Breast epithelium (tissue), 4 donors: ENCODE results near the gene ADPRS. TPM values are rescaled to one million over a fixed set of nuclear protein-coding genes. Genes with fewer than 3 reads are reported as not detected.

Experiments used
- DNase-seq, 2 donors: peaks; one replicate each; pipeline ENCODE4 v3.0.0-alpha.2; 2019; ENCODE audit warnings: low spot score in 2 of 2
- H3K27ac ChIP-seq, 2 donors: fragments of 200-600 bp; sonication (generic) in 1 of 2; one replicate each; pipeline ENCODE4 v1.5.1; 2016 to 2019; ENCODE audit warnings: mild to moderate bottlenecking in 1 of 2
- H3K27me3 ChIP-seq, 2 donors: fragments of 200-600 bp; sonication (generic) in 1 of 2; one replicate each; pipeline versions ENCODE4 v1.5.1 to v1.6.0; 2017 to 2019; ENCODE audit warnings: control low read depth in 1 of 2, mild to moderate bottlenecking in 1 of 2
- H3K36me3 ChIP-seq: fragments of 200-600 bp; one replicate; pipeline ENCODE4 v1.5.1; 2019
- H3K4me1 ChIP-seq, 2 donors: fragments of 200-600 bp; sonication (generic); one replicate each; pipeline ENCODE4 v1.5.1; 2016 to 2019; ENCODE audit warnings: control low read depth in 1 of 2
- H3K4me3 ChIP-seq, 3 donors: fragments of 200-600 bp; sonication (generic); 1 replicate in 2 of 3; 2 replicates in 1 of 3; pipeline ENCODE4 v1.5.1; 2016 to 2019; ENCODE audit warnings: mild to moderate bottlenecking in 3 of 3, moderate library complexity in 2 of 3
- H3K9me3 ChIP-seq, 2 donors: fragments of 200-600 bp; sonication (generic) in 1 of 2; one replicate each; pipeline ENCODE4 v1.5.1; 2016 to 2019; ENCODE audit warnings: control low read depth in 1 of 2
- CTCF ChIP-seq, 3 donors: fragments of 450-650 bp; IDR thresholded peaks; one replicate each; pipeline ENCODE4 v1.5.1; 2016 to 2017; ENCODE audit warnings: antibody characterized with exemption in 3 of 3, mild to moderate bottlenecking in 3 of 3, moderate library complexity in 3 of 3
- POLR2A ChIP-seq: fragments of 450-650 bp; IDR thresholded peaks from one replicate; pipeline ENCODE4 v1.6.1; 2016; ENCODE audit warnings: antibody characterized with exemption, mild to moderate bottlenecking, moderate library complexity
- POLR2AphosphoS5 ChIP-seq, 3 donors: sonication (generic); formaldehyde crosslinking; IDR thresholded peaks; one replicate each; pipeline ENCODE4 v1.6.1; 2017; ENCODE audit warnings: antibody characterized with exemption in 3 of 3
- intact Hi-C: fragments of 100-400 bp; cut with DNase I; formaldehyde crosslinking; loops from one replicate; pipeline ENCODE4 v1.15.1; 2023; ENCODE audit warnings: low total_unique reads
- total RNA-seq, 3 donors: library from RNA; depleted of rRNA; stranded (reverse); fragments of >200 nt; gene quantifications; one replicate each; pipeline ENCODE4 v1.1.0, GENCODE V29; 2016

ADPRS gene
- total RNA-seq = 10 to 100 TPM; 26.2 to 48.7 (median 39.7) TPM

- no peaks in the 10 kb centered on the region for H3K36me3 ChIP-seq
- peak within 1 kb of the TSS; percentile 87 to 92 for H3K27ac ChIP-seq
- intact Hi-C loops = no loop called here
- H3K4me1 ChIP-seq = peaks cover 12 to 15% of the 10 kb centered on the region in 2 donors
- no peaks in the 10 kb centered on the region for H3K9me3 ChIP-seq
- H3K27me3 ChIP-seq = no peaks in the 10 kb centered on the region
- DNase-seq = peak; percentile 80 to 90
- peak; percentile 94 to 99 (median 98) for TF ChIP-seq POLR2AphosphoS5 (IDR thresholded peaks at IDR 0.05)
- peak; percentile 90 for TF ChIP-seq POLR2A
- peak; percentile 92 to 99 (median 99) for TF ChIP-seq CTCF (IDR thresholded peaks at IDR 0.05)
- peak within 1 kb of the TSS; percentile 84 to 99 (median 96) for H3K4me3 ChIP-seq
These were observed at the start of gene ADPRS for GRCh38 chr1:36088577-36089392. Gene ADPRS, plus strand, starts transcription at chr1:36088892. Its CDS starts 13 bp downstream, at chr1:36088905.

DNA sequence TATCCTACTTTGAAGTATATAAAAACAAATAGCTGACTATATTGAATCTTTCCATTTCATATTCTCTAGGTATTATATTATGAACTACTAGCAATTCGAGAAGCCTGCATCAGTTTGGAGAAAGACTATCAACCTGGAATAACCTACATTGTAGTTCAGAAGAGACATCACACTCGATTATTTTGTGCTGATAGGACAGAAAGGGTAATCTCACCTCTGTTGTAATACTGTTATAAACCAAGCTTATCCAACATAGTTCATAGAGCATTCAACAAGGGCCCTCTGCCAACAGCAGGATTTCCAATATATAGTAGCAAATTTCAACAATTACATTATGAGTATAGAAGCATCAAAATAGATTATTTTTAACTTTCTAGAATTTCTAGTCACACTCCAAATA lies 48.5 kb upstream of the ADPRS start:
- DNase-seq = no peak
- Histone ChIP-seq H3K27ac (no peak overlapping the region), H3K9me3 (no peaks in the 10 kb centered on the region), H3K4me1 (no peaks in the 10 kb centered on the region), H3K4me3 (no peak overlapping the region), H3K27me3 (no peaks in the 10 kb centered on the region), H3K36me3 (peaks cover 5% of the 10 kb centered on the region)
- TF ChIP-seq POLR2A = no peak
- no peak for TF ChIP-seq POLR2AphosphoS5 (IDR thresholded peaks at IDR 0.05)
- intact Hi-C loops = no loop called here

DNA sequence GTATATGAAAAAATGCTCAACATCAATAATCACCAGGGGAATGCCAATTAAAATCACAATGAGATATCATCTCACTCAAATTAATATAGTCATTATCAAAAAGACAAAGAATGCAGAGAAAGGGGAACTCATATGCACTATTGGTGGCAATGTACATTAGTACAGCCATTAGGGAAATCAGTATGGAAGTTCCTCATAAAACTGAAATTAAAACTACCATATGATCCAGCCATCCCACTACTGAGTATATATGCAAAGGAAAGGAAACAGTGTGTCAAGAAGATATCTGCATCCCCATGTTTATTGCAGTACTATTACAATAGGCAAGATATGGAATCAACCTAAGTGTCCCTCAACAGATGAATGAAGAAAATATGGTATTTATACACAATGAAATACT lies 36.9 kb upstream of the ADPRS start:
- Histone ChIP-seq H3K27me3 (no peaks in the 10 kb centered on the region), H3K9me3 (no peaks in the 10 kb centered on the region), H3K27ac (no peak overlapping the region), H3K4me3 (no peak overlapping the region), H3K36me3 (no peaks in the 10 kb centered on the region), H3K4me1 (no peaks in the 10 kb centered on the region)
- intact Hi-C loops = no loop called here
- DNase-seq = no peak
- no peak for TF ChIP-seq POLR2AphosphoS5 (IDR thresholded peaks at IDR 0.05)
- no peak for TF ChIP-seq POLR2A
- no peak for TF ChIP-seq CTCF (IDR thresholded peaks at IDR 0.05)

DNA sequence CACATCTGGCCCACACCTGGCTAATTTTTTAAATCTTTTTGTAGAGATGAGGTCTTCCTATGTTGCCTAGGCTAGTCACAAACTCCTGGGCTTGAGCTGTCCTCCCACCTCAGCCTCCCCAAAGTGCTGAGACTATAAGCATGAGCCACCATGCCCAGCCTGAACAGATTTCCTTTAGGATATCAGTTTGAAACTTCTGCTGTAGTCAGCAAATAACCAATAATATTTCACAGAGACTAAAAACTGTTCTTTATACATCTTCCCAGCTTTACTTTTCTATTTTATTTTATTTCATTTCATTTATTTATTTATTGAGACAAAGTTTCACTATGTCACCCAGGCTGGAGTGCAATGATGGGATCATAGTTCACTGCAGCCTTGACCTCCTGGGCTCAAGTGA lies 34.7 kb upstream of the ADPRS start:
- Histone ChIP-seq H3K36me3 (no peaks in the 10 kb centered on the region), H3K9me3 (no peaks in the 10 kb centered on the region), H3K27ac (no peak overlapping the region), H3K4me3 (no peak overlapping the region), H3K4me1 (no peaks in the 10 kb centered on the region), H3K27me3 (no peaks in the 10 kb centered on the region)
- TF ChIP-seq POLR2A (no peak), CTCF (IDR thresholded peaks at IDR 0.05) (no peak), POLR2AphosphoS5 (IDR thresholded peaks at IDR 0.05) (no peak)
- intact Hi-C loops = no loop called here
- DNase-seq = no peak

DNA sequence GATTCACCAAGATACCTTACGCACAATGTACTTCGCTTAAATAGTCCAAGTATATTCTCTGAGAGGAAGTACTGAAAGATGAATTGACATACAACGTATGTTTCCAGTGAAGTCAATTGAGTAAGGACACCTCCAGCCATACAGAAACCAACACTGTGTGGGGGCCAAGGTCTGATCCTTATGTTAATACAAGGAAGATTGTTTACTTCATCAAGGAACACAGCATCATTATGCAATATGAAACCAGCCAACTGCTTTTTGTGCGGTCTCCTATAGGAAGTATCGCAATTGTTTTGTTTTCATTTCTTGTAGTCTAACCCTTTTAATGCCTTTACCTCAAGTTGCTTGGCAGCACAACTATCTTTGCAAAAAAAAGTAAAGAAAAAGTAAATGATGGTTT lies 33.0 kb upstream of the ADPRS start:
- Histone ChIP-seq H3K27me3 (no peaks in the 10 kb centered on the region), H3K9me3 (no peaks in the 10 kb centered on the region), H3K4me1 (no peaks in the 10 kb centered on the region), H3K27ac (no peak overlapping the region), H3K4me3 (no peak overlapping the region), H3K36me3 (no peaks in the 10 kb centered on the region)
- intact Hi-C loops = no loop called here
- no peak for TF ChIP-seq POLR2AphosphoS5 (IDR thresholded peaks at IDR 0.05)
- TF ChIP-seq CTCF (IDR thresholded peaks at IDR 0.05) = no peak
- TF ChIP-seq POLR2A = no peak
- DNase-seq = no peak
